NCI-H1105 treated with DMSO at 0.1 percent for 48 hours (cell line): Measurements from ENCODE around the gene KLHL17.

Experiments used
- DNase-seq: peaks from one replicate; lab custom pipeline; 2025; lab: John Stamatoyannopoulos, UW

Gene KLHL17

DNA sequence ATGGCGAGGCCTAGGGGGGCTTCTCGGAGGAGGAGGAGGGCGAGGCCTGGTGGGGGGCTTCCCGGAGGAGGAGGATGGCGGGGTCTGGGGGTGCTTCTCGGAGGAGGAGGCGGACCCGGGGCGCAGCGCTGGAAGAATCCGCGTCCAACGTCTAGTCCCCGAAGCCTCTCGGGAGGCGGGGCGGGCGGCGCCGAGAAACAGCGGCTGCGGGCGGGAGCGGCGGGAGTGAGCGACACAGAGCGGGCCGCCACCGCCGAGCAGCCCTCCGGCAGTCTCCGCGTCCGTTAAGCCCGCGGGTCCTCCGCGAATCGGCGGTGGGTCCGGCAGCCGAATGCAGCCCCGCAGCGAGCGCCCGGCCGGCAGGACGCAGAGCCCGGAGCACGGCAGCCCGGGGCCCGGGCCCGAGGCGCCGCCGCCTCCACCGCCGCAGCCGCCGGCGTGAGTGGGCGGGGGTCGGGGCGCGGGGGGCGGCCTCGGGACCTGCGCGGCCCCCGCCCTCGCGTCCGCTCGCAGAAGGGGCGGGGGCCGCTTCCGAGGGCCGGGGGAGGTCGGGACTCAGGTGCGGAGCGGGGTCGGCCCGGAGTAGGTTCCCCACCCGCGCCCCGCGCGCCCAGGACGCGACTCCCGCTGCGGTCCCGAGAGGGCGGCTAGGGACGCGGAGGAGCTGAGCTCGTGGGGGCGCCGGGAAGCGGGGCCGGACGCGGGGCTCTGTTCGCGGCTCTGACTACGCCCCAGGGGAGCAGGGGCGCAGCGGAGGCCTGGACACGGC, at the start of gene KLHL17:
Gene KLHL17 (plus strand): TSS at position 222 of the 769 bp plus-strand sequence. CDS start 110 bp downstream, at position 332.
- peak; percentile 26 for DNase-seq

GRCh38 chr1:910881-911721, 49.3 kb upstream of the KLHL17 start:
- no peak for DNase-seq

DNA sequence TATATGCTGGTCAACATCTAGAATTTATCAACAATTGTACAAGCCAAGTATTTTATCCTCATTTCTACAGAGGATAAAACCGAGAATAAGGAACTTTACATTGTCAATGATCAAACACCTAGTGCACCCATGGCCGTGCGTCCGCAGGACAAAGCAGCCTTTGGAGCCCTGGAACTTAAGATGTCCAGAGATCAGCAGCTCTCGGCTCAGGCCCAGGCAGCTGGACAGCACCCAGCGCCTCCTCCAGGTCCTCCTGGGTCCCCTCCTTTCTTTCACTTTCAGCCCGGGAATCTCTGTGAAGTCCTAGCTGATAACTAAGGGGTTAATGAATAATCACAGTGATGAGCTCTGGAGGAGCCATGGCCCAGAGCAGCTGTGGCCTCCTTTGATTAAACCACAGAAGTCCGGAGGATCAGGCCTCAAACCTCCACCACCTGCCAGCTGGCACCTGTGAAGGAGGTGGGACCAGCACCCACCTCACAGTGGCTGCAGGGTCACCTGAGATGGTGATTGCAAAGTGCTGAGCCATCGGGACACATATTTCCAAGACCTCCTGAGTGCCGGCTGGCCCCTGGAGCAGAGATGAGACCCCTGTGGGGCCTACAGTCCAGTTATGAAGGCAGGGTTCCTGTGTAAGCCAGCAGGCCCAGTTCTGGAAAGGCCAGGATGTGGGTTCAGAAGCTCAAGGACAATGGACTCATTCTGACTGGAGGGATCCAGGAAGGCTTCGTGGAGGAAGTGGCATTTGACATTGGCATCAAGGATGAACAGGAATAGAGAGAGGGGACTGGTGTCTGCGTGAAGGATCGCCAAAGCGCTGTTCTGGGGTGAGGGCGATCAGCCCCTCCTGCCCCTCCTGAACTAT, 48.3 kb upstream of the KLHL17 start:
- DNase-seq: no peak

DNA sequence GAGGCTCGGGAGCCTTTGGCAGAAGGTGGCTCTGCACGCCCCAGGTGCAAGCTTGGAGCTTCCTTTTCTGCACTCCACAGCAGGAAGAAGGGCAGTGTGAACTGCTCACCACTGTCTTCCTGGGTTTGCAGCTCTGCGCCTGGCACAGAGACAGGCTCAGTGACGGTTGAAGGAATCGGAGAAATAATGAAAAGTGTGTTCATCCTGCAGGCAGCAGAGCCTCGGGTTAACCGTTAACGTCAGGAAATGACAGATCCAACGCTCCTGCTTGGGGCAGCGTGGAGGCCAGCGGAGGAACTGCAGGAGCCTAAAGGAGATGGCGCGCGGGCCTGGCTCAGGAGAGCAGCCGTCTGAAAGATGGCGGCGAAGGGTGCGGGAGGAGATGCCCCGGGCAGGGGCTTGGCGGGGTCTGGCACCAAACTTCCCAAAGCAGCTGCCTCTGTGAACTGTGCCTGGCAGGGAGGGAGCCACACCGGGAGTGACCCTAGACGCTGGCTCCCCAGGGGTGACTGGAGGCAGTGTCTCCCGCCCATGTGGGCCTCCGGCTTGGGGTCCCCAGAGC, 47.6 kb upstream of the KLHL17 start:
- no peak for DNase-seq

DNA sequence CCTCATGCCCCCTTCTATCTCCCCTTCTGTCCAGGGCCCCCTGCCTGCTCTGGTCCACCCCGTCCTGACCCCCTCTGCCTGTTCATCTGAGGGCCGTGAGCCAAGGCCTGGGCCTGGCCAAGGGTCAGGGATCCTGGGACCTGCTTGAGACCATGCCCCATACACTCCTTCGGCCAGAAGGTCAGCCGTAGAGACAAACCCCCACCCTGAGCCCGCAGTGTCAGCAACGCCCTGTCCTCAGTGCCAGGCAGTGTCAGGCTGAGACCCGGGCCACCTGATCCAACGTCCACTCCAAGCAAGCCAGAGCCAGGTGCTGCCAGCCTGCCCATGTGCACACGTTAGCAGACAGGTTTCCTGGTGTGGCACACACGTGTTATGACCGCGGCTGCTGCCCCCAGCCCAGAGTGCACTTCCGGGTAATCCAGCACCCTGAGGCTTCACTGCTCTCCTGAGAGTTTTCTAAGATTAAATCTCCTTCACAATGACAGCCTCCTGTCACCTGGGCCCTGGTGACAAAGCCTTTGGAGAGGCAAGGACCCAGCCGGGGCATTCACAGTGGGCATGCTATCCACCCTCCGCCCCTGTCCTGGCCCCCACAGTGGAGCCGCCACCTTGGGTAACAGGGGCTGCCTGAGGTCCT, 46.8 kb upstream of the KLHL17 start:
- DNase-seq: no peak

- no peak for DNase-seq
Observed at GRCh38 chr1:914131-914890, 46.1 kb upstream of the KLHL17 start.

GRCh38 chr1:914891-915280, 45.5 kb upstream of the KLHL17 start:
- DNase-seq: no peak

GRCh38 chr1:915295-916172, 44.9 kb upstream of the KLHL17 start:
- DNase-seq: no peak

DNA sequence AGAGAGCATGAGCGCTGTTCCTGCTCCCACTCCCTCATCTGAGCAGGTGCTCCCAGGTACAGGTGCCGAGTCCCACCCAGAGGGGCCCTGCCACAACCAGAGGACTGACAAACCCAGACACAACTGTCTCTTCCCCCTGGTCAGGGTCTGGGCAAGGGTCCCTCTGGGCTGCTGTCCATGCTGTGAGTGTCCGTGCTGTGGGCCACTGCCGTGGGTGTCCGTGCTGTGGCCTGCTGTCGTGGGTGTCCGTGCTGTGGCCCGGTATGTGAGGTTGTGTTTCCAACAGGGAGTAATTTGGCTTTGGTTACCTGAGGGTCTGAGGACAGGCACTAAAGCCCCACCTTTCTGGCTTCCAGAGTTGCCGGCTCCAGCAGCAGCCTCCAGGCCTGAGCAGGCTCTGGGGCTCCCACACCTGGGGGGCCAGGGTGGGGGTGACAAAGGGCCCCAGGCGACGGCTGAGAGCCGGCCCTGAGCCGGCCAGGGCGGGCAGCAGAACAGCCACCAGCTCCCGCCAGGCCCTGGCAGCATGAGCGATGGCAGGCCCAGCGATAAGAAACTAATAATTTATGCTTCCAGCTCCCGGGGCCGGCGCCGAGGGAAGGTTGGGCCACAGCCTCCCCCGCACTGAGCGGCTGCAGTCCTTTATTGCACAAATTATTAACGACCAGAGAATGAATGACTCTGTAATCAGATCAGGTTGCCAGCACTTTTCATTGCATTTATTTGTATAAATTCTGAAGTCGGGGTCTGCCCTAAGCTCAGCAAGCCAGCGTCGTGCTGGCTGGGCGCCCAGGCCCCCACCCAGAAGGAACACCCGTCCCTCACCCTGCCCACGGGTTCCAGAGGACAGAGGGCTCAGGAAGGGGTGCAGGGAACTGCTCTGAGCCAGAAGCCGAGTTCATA, 44.0 kb upstream of the KLHL17 start:
- DNase-seq: peak; percentile 8

DNA sequence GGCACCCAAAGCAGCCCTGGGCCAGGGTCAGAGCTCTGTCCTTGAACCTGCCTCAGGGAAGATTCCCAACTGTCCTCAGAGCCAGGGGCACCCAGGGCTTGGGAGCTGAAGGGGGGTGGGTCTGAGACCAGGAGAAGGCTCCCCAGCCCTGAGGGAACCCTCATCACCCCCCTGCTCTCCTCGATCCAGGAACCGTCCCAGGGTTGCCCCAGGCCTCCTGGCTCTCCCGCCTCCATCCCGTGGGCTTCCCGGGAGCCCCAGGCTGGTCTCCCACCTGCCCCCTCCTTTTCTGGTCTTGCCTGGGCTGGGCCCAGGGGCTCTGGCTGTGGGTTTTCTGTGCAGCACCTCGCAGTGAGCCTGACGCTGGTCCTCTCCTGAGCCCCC, 43.3 kb upstream of the KLHL17 start:
- DNase-seq: no peak

DNA sequence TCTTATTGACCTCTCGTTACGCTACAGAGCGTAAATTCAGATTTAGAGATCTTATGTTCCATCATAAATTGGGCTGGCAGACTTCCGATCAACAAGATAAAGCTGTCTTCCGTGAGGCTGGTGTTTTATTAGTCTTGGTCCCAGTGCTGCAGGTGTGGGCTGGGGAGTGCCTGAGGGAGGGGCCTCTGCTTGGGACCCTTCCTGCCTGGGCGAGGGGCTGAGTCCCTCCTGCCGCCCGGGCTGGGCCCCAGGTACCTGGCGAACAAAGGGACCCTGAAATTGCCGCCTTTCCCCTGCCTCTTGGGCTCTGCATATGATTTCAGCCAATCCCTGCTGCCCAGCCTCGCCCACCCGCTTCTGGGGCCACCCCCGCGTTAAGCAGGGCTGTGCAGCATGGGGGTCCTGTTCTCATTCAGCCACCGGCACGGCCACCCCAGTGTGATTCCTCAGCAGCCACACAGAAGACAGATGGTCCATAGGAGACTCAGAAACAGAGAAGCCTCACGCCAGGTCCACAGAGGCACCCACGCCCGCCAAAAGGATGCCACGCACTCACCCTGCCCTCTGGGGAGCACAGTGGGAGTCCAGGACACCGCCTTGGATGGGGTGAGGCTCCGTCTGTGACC, 42.8 kb upstream of the KLHL17 start:
- DNase-seq: no peak

GRCh38 chr1:918353-918752, 42.0 kb upstream of the KLHL17 start:
- no peak for DNase-seq

- DNase-seq: no peak
Observed at GRCh38 chr1:918843-919242, 41.5 kb upstream of the KLHL17 start.

- DNase-seq: no peak
Observed at GRCh38 chr1:919271-919872, 41.0 kb upstream of the KLHL17 start.

DNA sequence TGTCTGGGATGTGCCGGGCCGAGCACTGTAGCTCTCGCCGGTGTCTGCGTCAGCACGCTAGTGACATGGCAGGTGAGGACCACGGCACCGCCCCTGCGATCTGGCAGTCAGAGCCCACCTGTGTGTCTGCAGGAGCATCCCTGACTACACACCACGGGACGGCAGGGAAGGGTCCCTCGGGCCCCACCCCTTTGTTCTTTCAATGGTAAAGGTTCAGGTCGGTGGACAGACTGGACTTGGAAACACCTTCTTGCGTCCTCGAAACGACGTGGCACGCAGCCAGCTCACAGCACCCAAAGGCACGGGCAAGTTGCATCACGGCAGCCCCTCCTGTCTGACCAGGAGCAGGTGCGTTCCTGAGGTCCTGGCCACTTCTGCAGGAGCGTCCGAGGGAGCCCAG, 40.4 kb upstream of the KLHL17 start:
- peak; percentile 43 for DNase-seq

DNA sequence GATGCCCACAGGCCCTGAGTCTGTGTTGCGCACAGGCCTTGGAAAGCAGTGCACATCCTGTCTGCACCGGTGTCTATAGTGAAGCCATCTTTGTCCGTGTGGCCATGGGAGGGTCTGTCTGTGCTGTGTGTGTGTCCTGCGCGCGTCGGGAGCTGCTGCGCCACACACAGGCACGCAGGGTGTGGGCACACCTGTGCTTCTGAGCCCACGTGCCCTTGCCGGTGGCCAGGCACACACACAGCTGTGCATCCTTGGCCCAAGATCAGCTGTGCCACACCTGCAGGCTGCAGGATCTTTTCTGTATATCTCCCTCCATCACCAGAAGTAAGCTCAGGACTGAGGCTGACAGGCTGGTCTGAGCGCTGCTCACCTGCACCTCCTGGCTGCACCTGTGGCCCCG, 39.9 kb upstream of the KLHL17 start:
- peak; percentile 43 for DNase-seq

DNA sequence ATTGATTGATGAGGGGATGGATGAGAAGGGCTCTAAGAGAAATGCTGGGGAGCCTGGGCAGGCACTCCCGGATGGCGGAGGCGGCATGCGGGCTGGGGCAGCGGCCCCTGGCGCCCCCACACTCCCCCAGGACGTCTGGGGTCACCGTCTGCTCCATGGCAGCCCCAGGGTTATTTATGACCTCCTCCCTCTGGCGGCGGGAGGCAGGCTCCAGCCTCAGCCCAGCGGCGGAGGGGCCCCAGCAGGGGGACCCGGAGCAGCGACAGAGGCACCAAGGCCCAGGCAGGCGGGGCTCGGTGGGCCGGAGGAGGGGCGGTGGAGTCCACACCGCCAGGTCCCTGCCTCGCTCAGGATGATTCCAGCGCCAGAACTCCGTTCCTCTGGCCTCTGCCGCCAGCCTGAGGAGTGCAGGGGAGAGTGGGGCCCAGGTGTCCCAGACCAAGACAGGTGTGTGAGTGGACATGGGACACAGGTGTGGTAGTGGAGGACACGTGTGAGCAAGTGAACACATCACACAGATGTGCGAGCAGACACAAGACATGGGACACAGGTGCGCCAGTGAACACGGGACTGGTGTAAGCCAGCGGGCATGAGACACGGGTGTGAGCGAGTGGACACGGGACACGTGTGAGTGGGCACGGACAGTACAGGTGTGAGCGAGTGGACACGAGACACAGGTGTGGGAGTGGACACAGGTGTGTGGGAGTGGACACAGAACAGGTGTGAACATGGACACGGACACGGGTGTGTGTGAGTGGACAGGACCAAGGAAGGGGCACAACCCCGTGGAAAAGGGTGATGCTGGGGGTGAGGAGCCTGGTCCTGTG, 39.2 kb upstream of the KLHL17 start:
- DNase-seq: peak; percentile 75
